Thyroid gland (tissue), 4 donors: ENCODE data around the gene CLUH. TPM values are rescaled to one million over a fixed set of nuclear protein-coding genes. Genes with fewer than 3 reads are reported as not detected.

Source experiments
- DNase-seq, 2 donors: peaks; one replicate each; pipeline ENCODE4 v3.0.0-alpha.2; 2019
- H3K27ac ChIP-seq, 3 donors: fragments of 200-600 bp; sonication (generic); 1 replicate in 2 of 3; 2 replicates in 1 of 3; pipeline ENCODE4 v1.5.1; 2016 to 2019; ENCODE audit warnings: mild to moderate bottlenecking in 1 of 3, moderate library complexity in 1 of 3
- H3K27me3 ChIP-seq: fragments of 200-600 bp; sonication (generic); one replicate; pipeline ENCODE4 v1.5.1; 2019
- H3K36me3 ChIP-seq, 2 donors: fragments of 200-600 bp; sonication (generic); one replicate each; pipeline ENCODE4 v1.5.1; 2016 to 2019
- H3K4me1 ChIP-seq, 2 donors: fragments of 200-600 bp; sonication (generic); one replicate each; pipeline ENCODE4 v1.5.1; 2017 to 2019
- H3K4me3 ChIP-seq, 3 donors: fragments of 200-600 bp; sonication (generic); replicated peaks in 1 of 3; 1 replicate in 2 of 3; 2 replicates in 1 of 3; pipeline ENCODE4 v1.5.1; 2016; ENCODE audit warnings: mild to moderate bottlenecking in 1 of 3
- H3K9me3 ChIP-seq: fragments of 200-600 bp; sonication (generic); one replicate; pipeline ENCODE4 v1.5.1; 2017
- POLR2A ChIP-seq, 2 donors: fragments of 450-650 bp; IDR thresholded peaks; one replicate each; pipeline ENCODE4 v1.6.1; 2017; ENCODE audit warnings: antibody characterized with exemption in 2 of 2, mild to moderate bottlenecking in 2 of 2, moderate library complexity in 1 of 2
- WGBS, 2 donors: methylation state at CpG; one replicate each; pipeline ENCODE4 v1.1.5; 2017; 5-methylcytosine and 5-hydroxymethylcytosine counted together
- intact Hi-C: fragments of 100-400 bp; cut with DNase I; formaldehyde crosslinking; loops from one replicate; pipeline ENCODE4 v1.15.1; 2023
- total RNA-seq, 4 donors: library from RNA; depleted of rRNA; stranded (reverse); fragments of >200 nt; gene quantifications; one replicate each; pipeline ENCODE4 v1.2.3, GENCODE V29; 2016
- TF ChIP-seq, protein P1 (sequence below), 6 experiments: fragments of 200-600 bp in 3 of 6; fragments of 450-650 bp in 3 of 6; sonication (generic) in 3 of 6; IDR thresholded peaks; one replicate each; pipeline ENCODE4 v1.5.1; 2016 to 2019; ENCODE audit warnings: antibody characterized with exemption in 6 of 6, mild to moderate bottlenecking in 2 of 6, inconsistent platforms in 1 of 6, moderate library complexity in 1 of 6

Gene CLUH
- total RNA-seq, 4 donors from 2014 or later = 45.7 to 99.2 (median 78.6) TPM

DNA sequence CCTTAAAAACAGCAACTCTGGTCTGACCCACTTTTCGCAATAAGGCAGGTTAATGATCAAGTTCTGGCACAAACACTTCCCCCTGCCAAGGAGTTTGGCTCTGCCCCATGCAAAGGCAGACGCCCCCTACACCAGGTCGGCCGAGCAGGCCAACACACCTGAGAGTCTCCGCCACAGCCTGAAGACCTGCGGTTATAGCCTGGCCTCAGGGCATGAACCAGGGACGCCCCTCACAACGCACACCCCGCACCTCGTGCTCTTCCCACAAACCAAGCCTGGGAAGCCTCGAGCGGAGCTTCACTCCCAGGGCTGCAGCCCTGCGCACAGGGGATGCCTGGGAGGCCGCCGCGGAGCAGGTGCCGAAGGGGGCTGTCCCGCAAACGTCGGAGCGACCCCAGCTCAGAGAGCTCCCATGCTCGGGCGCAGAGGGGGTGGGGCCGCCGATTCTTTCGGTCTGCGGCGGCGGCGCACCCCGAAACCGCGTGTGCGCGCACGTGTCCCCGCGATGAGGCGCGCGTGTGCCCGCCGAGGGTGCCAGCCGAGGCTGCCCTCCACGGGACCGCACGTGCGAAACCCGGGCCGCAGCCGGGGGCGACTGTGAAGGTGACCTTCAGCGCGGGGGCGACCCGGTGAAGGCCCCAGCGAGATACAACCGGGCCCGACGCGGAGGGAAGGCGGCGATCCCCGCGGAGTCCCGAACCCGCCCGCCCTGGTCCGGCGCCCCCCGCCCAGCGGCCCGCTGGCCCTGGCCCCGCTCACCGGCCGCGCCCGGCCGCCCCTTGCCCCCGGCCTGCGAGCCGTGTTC lies 559 bp downstream of the CLUH start:
- H3K36me3 ChIP-seq = no peaks in the 10 kb centered on the region
- H3K9me3 ChIP-seq = no peaks in the 10 kb centered on the region
- H3K27me3 ChIP-seq = no peaks in the 10 kb centered on the region
- no peak for DNase-seq
- H3K4me3 ChIP-seq = peak overlapping the region; percentile 62 to 81 (median 77)
- intact Hi-C loops = no loop called here
- no peak for TF ChIP-seq POLR2A (IDR thresholded peaks at IDR 0.05)
- TF ChIP-seq, protein P1, sequence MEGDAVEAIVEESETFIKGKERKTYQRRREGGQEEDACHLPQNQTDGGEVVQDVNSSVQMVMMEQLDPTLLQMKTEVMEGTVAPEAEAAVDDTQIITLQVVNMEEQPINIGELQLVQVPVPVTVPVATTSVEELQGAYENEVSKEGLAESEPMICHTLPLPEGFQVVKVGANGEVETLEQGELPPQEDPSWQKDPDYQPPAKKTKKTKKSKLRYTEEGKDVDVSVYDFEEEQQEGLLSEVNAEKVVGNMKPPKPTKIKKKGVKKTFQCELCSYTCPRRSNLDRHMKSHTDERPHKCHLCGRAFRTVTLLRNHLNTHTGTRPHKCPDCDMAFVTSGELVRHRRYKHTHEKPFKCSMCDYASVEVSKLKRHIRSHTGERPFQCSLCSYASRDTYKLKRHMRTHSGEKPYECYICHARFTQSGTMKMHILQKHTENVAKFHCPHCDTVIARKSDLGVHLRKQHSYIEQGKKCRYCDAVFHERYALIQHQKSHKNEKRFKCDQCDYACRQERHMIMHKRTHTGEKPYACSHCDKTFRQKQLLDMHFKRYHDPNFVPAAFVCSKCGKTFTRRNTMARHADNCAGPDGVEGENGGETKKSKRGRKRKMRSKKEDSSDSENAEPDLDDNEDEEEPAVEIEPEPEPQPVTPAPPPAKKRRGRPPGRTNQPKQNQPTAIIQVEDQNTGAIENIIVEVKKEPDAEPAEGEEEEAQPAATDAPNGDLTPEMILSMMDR (IDR thresholded peaks at IDR 0.05) = no peak
- peak overlapping the region in 1 of 3 donors; percentile 48 for H3K27ac ChIP-seq
- peaks cover 44 to 46% of the 10 kb centered on the region in 2 donors for H3K4me1 ChIP-seq
- 2% methylated on average over 14 of the region's 82 CpGs; no CpG with 5 or more reads in 1 of the 2 donors for WGBS, 2 donors

DNA sequence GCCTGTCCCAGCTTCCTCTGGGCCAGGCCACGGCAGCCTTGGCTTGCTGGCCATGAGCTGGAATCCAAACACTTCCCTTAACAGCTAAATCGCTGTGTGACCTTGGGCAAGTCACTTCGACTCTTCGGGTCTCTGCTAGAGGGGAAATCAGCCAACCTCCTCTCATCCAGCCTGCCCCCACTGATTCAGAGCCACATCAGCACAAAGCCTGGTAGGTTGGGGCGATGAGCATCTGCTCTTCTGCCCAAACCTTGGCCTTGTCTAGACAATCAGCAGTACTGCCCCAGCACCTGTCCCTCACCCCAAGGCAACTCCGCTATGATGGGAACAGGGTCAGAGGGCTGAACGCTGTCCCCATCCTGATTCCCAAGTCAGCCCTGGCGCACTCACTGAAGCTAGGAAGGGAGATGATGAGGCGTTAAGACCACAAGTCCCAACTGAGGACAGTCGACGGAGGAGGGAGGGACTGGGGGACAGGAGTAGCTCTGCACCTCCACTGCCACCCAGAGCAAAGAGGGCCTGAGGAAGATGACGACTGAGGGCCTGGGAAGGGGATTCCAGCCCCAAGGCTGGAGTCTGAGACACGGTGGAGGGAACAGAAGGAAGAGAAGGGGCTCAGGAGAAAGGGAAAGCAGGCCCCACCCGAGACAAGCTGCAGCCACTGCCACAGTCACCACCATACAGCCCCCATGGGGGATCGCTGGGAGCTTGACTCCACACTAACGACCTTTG lies 1.3 kb downstream of the CLUH start:
- WGBS, 2 donors = 54 to 58% methylated on average over 13 to 14 of the region's 16 CpGs
- peak overlapping the region in 1 of 3 donors; percentile 77 for H3K4me3 ChIP-seq
- DNase-seq = no peak
- no peaks in the 10 kb centered on the region for H3K27me3 ChIP-seq
- intact Hi-C loops = no loop called here
- H3K27ac ChIP-seq = no peak overlapping the region
- H3K4me1 ChIP-seq = peaks cover 44 to 46% of the 10 kb centered on the region in 2 donors
- TF ChIP-seq, protein P1 (IDR thresholded peaks at IDR 0.05) = no peak
- TF ChIP-seq POLR2A (IDR thresholded peaks at IDR 0.05) = no peak
- H3K36me3 ChIP-seq = no peaks in the 10 kb centered on the region
- H3K9me3 ChIP-seq = no peaks in the 10 kb centered on the region

DNA sequence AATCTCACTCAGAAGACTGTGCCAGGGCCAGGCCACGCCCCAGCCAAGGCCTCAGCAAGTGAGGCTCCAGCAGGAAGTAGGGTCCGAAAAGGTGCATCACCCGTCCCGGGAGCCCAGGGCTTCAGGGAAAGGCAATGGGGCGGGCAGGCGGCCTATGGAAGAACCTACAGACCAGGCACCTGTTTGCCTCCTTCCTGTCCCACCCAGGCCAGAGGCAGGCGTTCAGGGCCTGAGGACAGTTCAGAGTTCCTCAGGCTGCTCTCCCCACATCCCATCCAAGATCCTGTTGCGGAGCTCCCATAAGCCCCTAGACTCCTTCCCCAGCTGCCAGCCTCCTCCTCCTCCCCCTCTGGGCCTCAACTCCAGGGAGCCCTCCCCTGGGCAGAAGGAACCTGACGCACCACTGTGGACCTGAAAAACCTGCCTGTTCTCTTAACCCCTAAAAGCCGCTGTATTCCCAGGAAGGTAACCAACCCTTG lies 2.3 kb downstream of the CLUH start:
- Histone ChIP-seq H3K27ac (no peak overlapping the region), H3K36me3 (no peaks in the 10 kb centered on the region), H3K4me1 (peaks cover 44 to 46% of the 10 kb centered on the region in 2 donors), H3K9me3 (no peaks in the 10 kb centered on the region), H3K4me3 (no peak overlapping the region), H3K27me3 (no peaks in the 10 kb centered on the region)
- intact Hi-C loops = loop anchor here (10.0 kb wide), 1 partner anchor 284 kb away; no protein-coding TSS in a partner anchor
- TF ChIP-seq, protein P1 (IDR thresholded peaks at IDR 0.05) = no peak
- no peak for TF ChIP-seq POLR2A (IDR thresholded peaks at IDR 0.05)
- WGBS, 2 donors = 52 to 60% methylated on average over 4 to 10 of the region's 10 CpGs
- peak; percentile 41 to 45 for DNase-seq

DNA sequence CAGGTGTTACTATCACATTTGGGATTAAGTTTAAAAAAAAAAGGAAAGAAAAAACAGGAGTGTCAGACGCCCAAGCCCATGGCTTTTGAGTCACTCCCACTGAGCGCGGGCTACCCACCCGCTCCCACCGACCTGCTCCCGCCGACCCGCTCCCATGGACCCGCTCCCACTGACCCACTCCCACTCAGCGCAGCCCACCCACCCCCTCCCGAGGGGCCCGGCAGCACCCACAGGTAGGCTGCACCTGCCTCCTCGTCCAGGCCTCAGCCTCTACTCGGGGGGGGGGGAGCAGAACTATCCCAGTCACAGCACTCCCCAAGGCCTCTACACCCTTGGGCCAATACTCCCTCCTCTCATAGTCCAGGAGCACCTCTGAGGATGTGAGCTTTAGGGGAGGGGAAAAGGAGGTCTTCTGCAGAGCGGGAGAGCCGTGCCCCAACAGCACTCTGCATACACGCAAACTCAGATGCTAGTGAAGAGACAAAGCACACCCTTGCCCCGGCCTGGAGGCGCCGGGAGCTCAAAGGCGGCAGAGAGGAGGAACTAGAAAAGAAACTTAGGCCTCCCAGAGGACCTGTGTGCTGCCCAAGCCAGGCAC lies 2.9 kb downstream of the CLUH start:
- peaks cover 44 to 46% of the 10 kb centered on the region in 2 donors for H3K4me1 ChIP-seq
- no peaks in the 10 kb centered on the region for H3K9me3 ChIP-seq
- H3K27ac ChIP-seq = no peak overlapping the region
- WGBS, 2 donors = 73 to 80% methylated on average over 17 to 20 of the region's 21 CpGs
- no peaks in the 10 kb centered on the region for H3K27me3 ChIP-seq
- H3K4me3 ChIP-seq = no peak overlapping the region
- no peak for DNase-seq
- intact Hi-C loops = loop anchor here (10.0 kb wide), 1 partner anchor 284 kb away; no protein-coding TSS in a partner anchor
- no peaks in the 10 kb centered on the region for H3K36me3 ChIP-seq
- TF ChIP-seq, protein P1 (IDR thresholded peaks at IDR 0.05) = no peak
- no peak for TF ChIP-seq POLR2A (IDR thresholded peaks at IDR 0.05)
